Memory B cell (primary cell): ENCODE data around the gene CA10.

ENCODE experiments used
- ATAC-seq: fragments of 150-1000 bp; cut with Tn5 transposase; 2 replicates; pipeline ENCODE4 v1.10.0; 2021; ENCODE audit warnings: low read depth, mild to moderate bottlenecking, moderate library complexity
- DNase-seq, 2 donors: peaks; one replicate each; pipeline ENCODE4 v3.0.0; 2022; ENCODE audit warnings: low spot score in 2 of 2
- H3K27ac Mint-ChIP-seq: one replicate; pipeline ENCODE4 v1.8.0; 2022; ENCODE audit warnings: mild to moderate bottlenecking, moderate library complexity, mixed read lengths
- H3K27me3 Mint-ChIP-seq: one replicate; pipeline ENCODE4 v1.8.0; 2022; ENCODE audit warnings: mixed read lengths
- H3K36me3 Mint-ChIP-seq: one replicate; pipeline ENCODE4 v1.8.0; 2022; ENCODE audit warnings: mild to moderate bottlenecking, mixed read lengths
- H3K4me1 Mint-ChIP-seq: one replicate; pipeline ENCODE4 v1.8.0; 2022; ENCODE audit warnings: mixed read lengths
- H3K4me3 Mint-ChIP-seq: one replicate; pipeline ENCODE4 v1.8.0; 2022; ENCODE audit warnings: mild to moderate bottlenecking, moderate library complexity, mixed read lengths
- H3K9me3 Mint-ChIP-seq: one replicate; pipeline ENCODE4 v1.8.0; 2022; ENCODE audit warnings: mixed read lengths

CA10 gene

GRCh38 chr17:51687887-51688286 is 470.6 kb downstream of the CA10 start:
- H3K36me3 Mint-ChIP-seq, result no peaks in the 10 kb centered on the region
- no peak for ATAC-seq
- no peak overlapping the region for H3K4me3 Mint-ChIP-seq

GRCh38 chr17:51685287-51685909 is 473.1 kb downstream of the CA10 start:
- Mint-ChIP-seq H3K4me1 (no peaks in the 10 kb centered on the region), H3K9me3 (peaks cover 9% of the 10 kb centered on the region), H3K27me3 (no peaks in the 10 kb centered on the region), H3K4me3 (no peak overlapping the region), H3K27ac (no peak overlapping the region), H3K36me3 (no peaks in the 10 kb centered on the region)
- DNase-seq, result no peak
- no peak for ATAC-seq

More at GRCh38 chr17:51687887-51688286, 470.6 kb downstream of the CA10 start:
- H3K9me3 Mint-ChIP-seq, result peaks cover 10% of the 10 kb centered on the region
- no peak overlapping the region for H3K27ac Mint-ChIP-seq
- no peak for DNase-seq
- H3K4me1 Mint-ChIP-seq, result no peaks in the 10 kb centered on the region
- H3K27me3 Mint-ChIP-seq, result no peaks in the 10 kb centered on the region

GRCh38 chr17:51684214-51684613 is 474.3 kb downstream of the CA10 start:
- DNase-seq, result no peak
- Mint-ChIP-seq H3K36me3 (no peaks in the 10 kb centered on the region), H3K4me1 (no peaks in the 10 kb centered on the region), H3K4me3 (no peak overlapping the region), H3K27me3 (no peaks in the 10 kb centered on the region), H3K9me3 (peaks cover 6% of the 10 kb centered on the region), H3K27ac (no peak overlapping the region)
- no peak for ATAC-seq

- ATAC-seq (no peak), DNase-seq (no peak)
- no peaks in the 10 kb centered on the region for H3K36me3 Mint-ChIP-seq
- no peaks in the 10 kb centered on the region for H3K27me3 Mint-ChIP-seq
- H3K9me3 Mint-ChIP-seq, result peaks cover 4% of the 10 kb centered on the region
- H3K4me3 Mint-ChIP-seq, result no peak overlapping the region
- H3K4me1 Mint-ChIP-seq, result no peaks in the 10 kb centered on the region
- no peak overlapping the region for H3K27ac Mint-ChIP-seq
These were observed 475.2 kb downstream of the CA10 start for GRCh38 chr17:51683291-51683690.

- H3K4me3 Mint-ChIP-seq, result no peak overlapping the region
- ATAC-seq (no peak), DNase-seq (no peak)
- H3K27me3 Mint-ChIP-seq, result no peaks in the 10 kb centered on the region
- no peaks in the 10 kb centered on the region for H3K36me3 Mint-ChIP-seq
- peaks cover 4% of the 10 kb centered on the region for H3K9me3 Mint-ChIP-seq
- no peaks in the 10 kb centered on the region for H3K4me1 Mint-ChIP-seq
- H3K27ac Mint-ChIP-seq, result no peak overlapping the region
These were observed 476.4 kb downstream of the CA10 start for GRCh38 chr17:51682115-51682514.

GRCh38 chr17:51677875-51678274 is 480.6 kb downstream of the CA10 start:
- Mint-ChIP-seq H3K36me3 (no peaks in the 10 kb centered on the region), H3K27ac (no peak overlapping the region), H3K4me3 (no peak overlapping the region), H3K4me1 (no peaks in the 10 kb centered on the region), H3K9me3 (no peaks in the 10 kb centered on the region), H3K27me3 (no peaks in the 10 kb centered on the region)
- ATAC-seq (no peak), DNase-seq (no peak)

GRCh38 chr17:51676691-51677487 is 481.6 kb downstream of the CA10 start:
- Mint-ChIP-seq H3K36me3 (no peaks in the 10 kb centered on the region), H3K27me3 (no peaks in the 10 kb centered on the region), H3K27ac (no peak overlapping the region), H3K9me3 (no peaks in the 10 kb centered on the region), H3K4me1 (no peaks in the 10 kb centered on the region), H3K4me3 (no peak overlapping the region)
- ATAC-seq (no peak), DNase-seq (no peak)

GRCh38 chr17:51674579-51675255 is 483.8 kb downstream of the CA10 start:
- no peak for ATAC-seq
- Mint-ChIP-seq H3K27ac (no peak overlapping the region), H3K27me3 (no peaks in the 10 kb centered on the region), H3K4me1 (no peaks in the 10 kb centered on the region), H3K36me3 (no peaks in the 10 kb centered on the region), H3K4me3 (no peak overlapping the region), H3K9me3 (peaks cover 2% of the 10 kb centered on the region)
- no peak for DNase-seq

GRCh38 chr17:51673070-51673469 is 485.4 kb downstream of the CA10 start:
- H3K36me3 Mint-ChIP-seq, result no peaks in the 10 kb centered on the region

GRCh38 chr17:51672065-51672464 is 486.4 kb downstream of the CA10 start:
- no peak for ATAC-seq
- DNase-seq, result no peak
- Mint-ChIP-seq H3K4me1 (no peaks in the 10 kb centered on the region), H3K27me3 (no peaks in the 10 kb centered on the region), H3K4me3 (no peak overlapping the region), H3K27ac (no peak overlapping the region), H3K36me3 (no peaks in the 10 kb centered on the region), H3K9me3 (peaks cover 2% of the 10 kb centered on the region)

More at GRCh38 chr17:51673070-51673469, 485.4 kb downstream of the CA10 start:
- no peak for DNase-seq
- Mint-ChIP-seq H3K27me3 (no peaks in the 10 kb centered on the region), H3K4me1 (no peaks in the 10 kb centered on the region), H3K27ac (no peak overlapping the region), H3K9me3 (peaks cover 2% of the 10 kb centered on the region), H3K4me3 (no peak overlapping the region)
- ATAC-seq, result no peak

- no peaks in the 10 kb centered on the region for H3K4me1 Mint-ChIP-seq
- H3K36me3 Mint-ChIP-seq, result no peaks in the 10 kb centered on the region
- DNase-seq (no peak), ATAC-seq (no peak)
- H3K27me3 Mint-ChIP-seq, result no peaks in the 10 kb centered on the region
- peaks cover 2% of the 10 kb centered on the region for H3K9me3 Mint-ChIP-seq
- H3K4me3 Mint-ChIP-seq, result no peak overlapping the region
- no peak overlapping the region for H3K27ac Mint-ChIP-seq
These were observed 487.6 kb downstream of the CA10 start for GRCh38 chr17:51670899-51671298.

- Mint-ChIP-seq H3K9me3 (peaks cover 2% of the 10 kb centered on the region), H3K27ac (no peak overlapping the region), H3K4me3 (no peak overlapping the region), H3K4me1 (no peaks in the 10 kb centered on the region), H3K27me3 (no peaks in the 10 kb centered on the region), H3K36me3 (no peaks in the 10 kb centered on the region)
- no peak for ATAC-seq
- no peak for DNase-seq
These were observed 489.6 kb downstream of the CA10 start for GRCh38 chr17:51668963-51669246.

- Mint-ChIP-seq H3K9me3 (peaks cover 2% of the 10 kb centered on the region), H3K4me3 (no peak overlapping the region), H3K4me1 (no peaks in the 10 kb centered on the region), H3K36me3 (no peaks in the 10 kb centered on the region), H3K27ac (no peak overlapping the region), H3K27me3 (no peaks in the 10 kb centered on the region)
- ATAC-seq (no peak), DNase-seq (no peak)
These were observed 490.2 kb downstream of the CA10 start for GRCh38 chr17:51668155-51668962.

GRCh38 chr17:51667706-51668083 is 490.8 kb downstream of the CA10 start:
- no peaks in the 10 kb centered on the region for H3K27me3 Mint-ChIP-seq
- no peak for ATAC-seq

More at GRCh38 chr17:51667706-51668083, 490.8 kb downstream of the CA10 start:
- Mint-ChIP-seq H3K4me3 (no peak overlapping the region), H3K36me3 (no peaks in the 10 kb centered on the region), H3K9me3 (peaks cover 2% of the 10 kb centered on the region), H3K27ac (no peak overlapping the region), H3K4me1 (no peaks in the 10 kb centered on the region)
- DNase-seq, result no peak
